Activated T-cell treated with anti-CD3 and anti-CD28 coated beads, Interleukin-2, amount 50 U/mL, for 72 hours (primary cell): ENCODE data around the gene KIAA0825. TPM values are rescaled to one million over a fixed set of nuclear protein-coding genes. Genes with fewer than 3 reads are reported as not detected.

Experiments
- ATAC-seq, 2 donors: fragments of 150-1000 bp; cut with Tn5 transposase; replicated peaks in 1 of 2; 2 replicates each; pipeline ENCODE4 v1.10.0; 2021; ENCODE audit warnings: moderate library complexity in 2 of 2, mild to moderate bottlenecking in 1 of 2
- DNase-seq, 2 donors: peaks; one replicate each; pipeline ENCODE4 v3.0.0; 2021 to 2022; ENCODE audit warnings: mixed read lengths in 1 of 2
- H3K27ac Mint-ChIP-seq: one replicate; pipeline ENCODE4 v1.8.0; 2022; ENCODE audit warnings: mild to moderate bottlenecking, moderate library complexity, mixed read lengths
- H3K27me3 Mint-ChIP-seq: one replicate; pipeline ENCODE4 v1.8.0; 2022; ENCODE audit warnings: low read depth, mixed read lengths
- H3K36me3 Mint-ChIP-seq, 2 donors: one replicate each; pipeline ENCODE4 v1.8.0; 2022; ENCODE audit warnings: mixed read lengths in 2 of 2, mild to moderate bottlenecking in 1 of 2; ENCODE audit not compliant: insufficient read depth in 2 of 2
- H3K4me1 Mint-ChIP-seq: one replicate; pipeline ENCODE4 v1.8.0; 2022; ENCODE audit warnings: low read depth, mixed read lengths
- H3K4me3 Mint-ChIP-seq, 2 donors: one replicate each; pipeline ENCODE4 v1.8.0; 2022; ENCODE audit warnings: mild to moderate bottlenecking in 2 of 2, mixed read lengths in 2 of 2, moderate library complexity in 2 of 2
- H3K9me3 Mint-ChIP-seq, 2 donors: one replicate each; pipeline ENCODE4 v1.8.0; 2022; ENCODE audit warnings: mixed read lengths in 2 of 2
- total RNA-seq, 2 donors: library from RNA; stranded (reverse); gene quantifications; one replicate each; pipeline ENCODE4 v1.2.3, GENCODE V29; 2022

The KIAA0825 gene
- total RNA-seq, 2 donors from 2014 or later = 1.0 to 1.1 TPM

DNA sequence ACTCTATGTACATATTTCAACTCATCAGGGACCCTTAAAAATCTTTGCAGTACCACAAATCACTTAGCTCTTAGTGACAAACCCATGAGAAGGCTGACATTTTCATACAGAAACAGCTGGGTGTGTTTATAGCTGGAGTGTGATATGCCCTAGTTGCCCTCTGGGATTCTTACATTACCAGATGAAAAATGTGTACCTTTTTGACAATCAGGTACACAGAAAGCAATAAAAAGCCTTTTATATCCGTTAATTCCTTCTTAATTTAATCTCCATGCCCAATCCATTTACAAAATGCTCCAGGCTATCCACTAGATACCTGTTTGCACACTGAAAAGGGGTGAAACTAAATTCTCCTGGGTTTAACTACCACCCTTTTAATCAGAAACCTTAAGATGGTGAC lies 222.9 kb downstream of the KIAA0825 start:
- peaks cover 0 to 4% of the 10 kb centered on the region in 2 donors for H3K9me3 Mint-ChIP-seq
- no peaks in the 10 kb centered on the region for H3K27me3 Mint-ChIP-seq

DNA sequence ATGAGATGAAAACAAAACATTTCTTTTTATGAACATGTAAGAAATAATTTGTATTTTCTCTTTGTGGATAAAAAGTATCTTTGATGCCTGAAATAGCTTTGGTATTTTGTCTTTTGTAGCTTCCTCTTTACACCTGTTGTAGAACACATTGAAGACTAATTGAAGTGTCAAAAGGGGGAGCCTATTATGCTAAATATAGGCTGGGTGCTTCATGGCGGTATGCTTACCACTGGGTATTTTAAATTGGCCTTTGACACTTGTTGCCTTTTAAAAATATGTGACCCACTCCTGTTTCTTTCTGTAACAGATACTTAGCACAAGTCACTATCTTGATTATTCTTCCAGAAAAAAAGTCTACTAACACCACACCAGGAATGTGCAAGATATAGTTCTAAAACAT lies 226.4 kb downstream of the KIAA0825 start:
- Mint-ChIP-seq H3K36me3 (no peaks in the 10 kb centered on the region), H3K4me1 (peaks cover 13% of the 10 kb centered on the region), H3K9me3 (no peaks in the 10 kb centered on the region), H3K4me3 (no peak overlapping the region), H3K27ac (no peak overlapping the region), H3K27me3 (no peaks in the 10 kb centered on the region)
- ATAC-seq (no peak), DNase-seq (no peak)

More for the DNA sequence above, 222.9 kb downstream of the KIAA0825 start:
- no peaks in the 10 kb centered on the region for H3K36me3 Mint-ChIP-seq
- DNase-seq = no peak
- H3K4me1 Mint-ChIP-seq = no peaks in the 10 kb centered on the region
- no peak overlapping the region for H3K4me3 Mint-ChIP-seq
- no peak for ATAC-seq
- no peak overlapping the region for H3K27ac Mint-ChIP-seq

DNA sequence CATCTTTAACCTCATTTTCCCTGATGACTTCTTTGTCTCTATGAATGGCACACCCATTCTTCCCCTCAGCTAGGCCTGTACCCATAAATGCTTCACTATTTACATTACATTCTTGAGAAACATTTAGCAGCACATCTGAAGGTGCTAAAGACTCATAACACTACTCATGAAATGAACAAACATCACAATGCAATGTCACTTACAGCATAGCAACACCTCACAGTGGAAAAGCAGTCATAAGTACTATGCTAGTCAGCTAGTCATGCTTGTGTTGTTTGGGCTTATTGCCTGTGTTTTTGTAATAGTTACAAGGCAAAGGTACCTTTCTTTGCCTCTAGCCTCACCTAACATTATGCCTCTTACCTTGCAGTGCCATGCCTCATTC lies 228.9 kb downstream of the KIAA0825 start:
- Mint-ChIP-seq H3K4me1 (peaks cover 13% of the 10 kb centered on the region), H3K27me3 (no peaks in the 10 kb centered on the region), H3K9me3 (no peaks in the 10 kb centered on the region), H3K36me3 (no peaks in the 10 kb centered on the region), H3K27ac (peak overlapping the region; percentile 82), H3K4me3 (peak overlapping the region in 1 of 2 donors; percentile 9)
- DNase-seq (peak; percentile 6 to 9), ATAC-seq (peak; percentile 90 to 91)

DNA sequence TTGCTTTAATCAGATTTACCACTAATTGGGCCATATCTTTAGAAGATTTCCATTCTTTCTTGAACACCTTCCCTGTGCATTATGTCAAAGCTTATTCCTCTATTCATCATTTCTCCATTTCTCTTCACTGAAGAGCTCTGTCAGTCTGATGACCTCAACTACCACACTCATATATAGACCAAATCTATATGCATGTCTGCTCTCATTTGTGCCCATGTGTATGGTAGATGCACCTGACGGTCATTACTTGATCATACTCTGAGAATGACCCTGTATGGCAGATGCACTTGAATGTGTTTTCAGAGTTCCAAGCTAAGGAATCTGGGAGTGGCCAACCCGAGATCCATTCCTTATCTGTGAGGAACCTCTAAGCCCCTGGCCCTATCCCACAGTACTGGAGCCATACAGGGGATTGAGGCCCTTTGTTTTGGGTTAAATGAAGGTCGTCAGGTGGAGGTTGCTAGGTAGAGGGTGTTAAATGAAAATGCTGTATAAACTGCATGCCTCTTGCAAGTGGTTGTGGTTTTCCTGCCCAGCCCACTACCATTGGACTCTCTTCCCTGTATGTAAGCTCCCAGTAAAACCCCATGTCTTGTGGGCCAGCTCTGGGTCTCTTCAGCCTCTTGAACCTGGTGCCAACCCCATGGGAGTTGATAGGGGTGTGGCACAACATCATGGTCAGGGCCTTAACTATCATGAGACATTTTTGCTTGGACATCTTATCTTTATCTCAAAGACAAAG lies 229.5 kb downstream of the KIAA0825 start:
- Mint-ChIP-seq H3K4me3 (peak overlapping the region in 1 of 2 donors; percentile 9), H3K36me3 (no peaks in the 10 kb centered on the region), H3K27me3 (no peaks in the 10 kb centered on the region), H3K9me3 (no peaks in the 10 kb centered on the region), H3K4me1 (peaks cover 13% of the 10 kb centered on the region), H3K27ac (peak overlapping the region; percentile 82)
- DNase-seq (peak; percentile 15 to 16), ATAC-seq (peak; percentile 49 to 67)

DNA sequence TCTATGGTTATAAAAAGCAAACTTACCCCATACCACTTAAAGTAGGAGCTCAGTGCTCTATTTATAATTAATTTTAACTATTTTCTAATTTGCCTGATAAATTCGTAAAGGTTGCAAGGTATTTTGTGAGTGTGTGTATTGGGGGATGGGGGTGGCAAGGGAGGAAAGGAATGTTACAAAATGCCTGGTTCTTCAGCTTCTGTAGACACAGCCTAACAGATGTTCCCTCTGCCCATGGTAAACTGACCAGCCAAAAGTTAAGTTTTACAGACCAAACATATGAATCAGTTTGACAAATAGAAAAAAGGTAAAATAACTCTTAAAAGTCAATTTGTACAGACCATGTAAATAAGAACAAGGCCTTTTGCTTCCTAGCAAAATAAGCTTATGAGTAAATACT lies 232.6 kb downstream of the KIAA0825 start:
- DNase-seq (no peak), ATAC-seq (no peak)
- Mint-ChIP-seq H3K27ac (no peak overlapping the region), H3K4me1 (peaks cover 13% of the 10 kb centered on the region), H3K9me3 (no peaks in the 10 kb centered on the region), H3K36me3 (no peaks in the 10 kb centered on the region), H3K27me3 (no peaks in the 10 kb centered on the region), H3K4me3 (no peak overlapping the region)

DNA sequence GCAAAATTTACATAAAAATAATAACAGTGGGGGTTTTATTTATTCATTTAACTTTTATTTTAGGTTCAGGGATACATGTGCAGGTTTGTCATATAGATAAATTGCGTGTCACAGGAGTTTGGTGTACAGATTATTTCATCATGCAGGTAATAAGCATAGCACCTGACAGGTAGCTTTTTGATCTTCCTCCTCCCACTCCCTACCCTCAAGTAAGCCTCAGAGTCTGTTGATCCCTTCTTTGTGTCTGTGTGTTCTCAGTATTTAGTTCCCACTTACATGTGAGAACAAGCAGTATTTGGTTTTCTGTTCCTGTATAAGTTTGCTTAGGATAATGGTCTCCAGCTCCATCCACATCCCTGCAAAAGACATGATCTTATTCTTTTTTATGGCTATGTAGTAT lies 240.3 kb downstream of the KIAA0825 start:
- no peaks in the 10 kb centered on the region for H3K36me3 Mint-ChIP-seq
- ATAC-seq = no peak

DNA sequence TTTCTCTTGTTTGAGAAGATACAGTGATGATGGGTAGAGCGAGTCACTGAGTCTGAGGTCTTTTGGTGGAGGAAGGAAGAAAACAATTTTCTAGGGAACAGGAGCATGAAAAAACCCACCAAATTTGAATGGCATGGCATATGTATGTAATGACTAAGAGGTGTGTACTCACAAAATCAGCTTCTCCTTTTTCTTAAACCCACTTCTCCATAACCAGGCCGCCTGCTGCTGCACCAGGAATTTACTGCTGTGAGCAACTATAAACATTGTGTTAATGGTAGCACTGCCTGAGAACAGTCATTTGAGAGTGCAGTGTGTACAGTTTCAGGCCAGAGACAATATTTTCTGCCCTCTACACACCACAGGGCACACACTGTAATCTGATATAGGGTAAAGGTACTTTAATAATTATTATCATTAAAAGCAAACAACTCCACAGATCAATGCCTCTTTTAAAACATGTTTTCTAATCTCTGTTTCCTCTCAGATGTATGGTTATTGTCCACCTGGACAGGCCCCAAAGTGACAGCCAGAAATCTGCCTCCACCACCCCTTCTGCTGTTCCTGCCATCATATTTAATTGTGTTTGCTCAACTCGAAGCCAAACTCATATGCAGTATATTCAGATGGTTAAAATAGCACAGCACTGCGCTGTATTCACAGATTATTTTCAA lies 241.6 kb downstream of the KIAA0825 start:
- Mint-ChIP-seq H3K27me3 (no peaks in the 10 kb centered on the region), H3K27ac (no peak overlapping the region), H3K36me3 (no peaks in the 10 kb centered on the region), H3K4me1 (no peaks in the 10 kb centered on the region), H3K4me3 (no peak overlapping the region), H3K9me3 (no peaks in the 10 kb centered on the region)
- ATAC-seq (no peak), DNase-seq (no peak)

More for the DNA sequence above, 240.3 kb downstream of the KIAA0825 start:
- DNase-seq = no peak
- no peak overlapping the region for H3K4me3 Mint-ChIP-seq
- H3K27ac Mint-ChIP-seq = no peak overlapping the region
- no peaks in the 10 kb centered on the region for H3K9me3 Mint-ChIP-seq
- H3K27me3 Mint-ChIP-seq = no peaks in the 10 kb centered on the region
- H3K4me1 Mint-ChIP-seq = no peaks in the 10 kb centered on the region

DNA sequence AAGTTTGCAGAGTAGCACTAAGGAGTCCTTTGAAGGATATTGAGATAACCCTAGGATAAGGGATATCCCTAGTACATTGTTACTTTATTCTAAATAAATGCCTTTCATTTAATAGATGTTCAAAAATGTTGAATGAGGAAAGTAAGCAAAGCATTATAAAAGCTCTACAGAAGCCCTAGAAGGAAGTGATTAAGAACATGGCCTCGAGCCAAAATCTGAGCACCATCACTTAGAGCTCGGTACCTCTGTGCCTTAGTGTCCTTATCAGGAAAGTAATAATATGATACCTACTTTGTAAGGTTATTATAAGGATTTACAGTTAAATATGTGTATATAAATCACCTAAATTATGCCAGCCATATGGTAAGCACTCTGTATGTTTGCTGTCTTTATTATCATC lies 242.6 kb downstream of the KIAA0825 start:
- Mint-ChIP-seq H3K9me3 (no peaks in the 10 kb centered on the region), H3K27ac (no peak overlapping the region), H3K36me3 (no peaks in the 10 kb centered on the region), H3K27me3 (no peaks in the 10 kb centered on the region), H3K4me3 (no peak overlapping the region), H3K4me1 (no peaks in the 10 kb centered on the region)
- DNase-seq (no peak), ATAC-seq (no peak)

DNA sequence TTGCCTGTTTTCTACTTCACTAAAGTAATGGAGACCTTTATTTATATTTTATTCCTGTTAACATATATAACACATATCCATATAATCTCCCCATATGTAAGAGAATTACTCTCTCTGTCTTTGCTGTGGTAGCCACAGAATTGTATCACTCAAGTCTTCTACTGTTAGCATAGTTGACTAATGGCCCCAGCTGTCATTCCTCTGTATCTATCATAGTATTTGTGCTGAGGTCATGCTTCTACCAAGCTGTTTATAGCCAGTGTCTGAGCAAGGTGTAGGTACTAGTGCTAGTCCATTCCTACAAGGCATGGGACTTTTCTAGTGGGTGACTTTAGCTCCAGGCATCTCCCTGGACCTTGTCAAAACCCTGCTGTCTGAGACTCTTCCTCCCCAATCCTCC lies 244.1 kb downstream of the KIAA0825 start:
- Mint-ChIP-seq H3K4me3 (no peak overlapping the region), H3K36me3 (no peaks in the 10 kb centered on the region), H3K4me1 (no peaks in the 10 kb centered on the region), H3K9me3 (no peaks in the 10 kb centered on the region), H3K27ac (no peak overlapping the region), H3K27me3 (no peaks in the 10 kb centered on the region)
- ATAC-seq (no peak), DNase-seq (no peak)

DNA sequence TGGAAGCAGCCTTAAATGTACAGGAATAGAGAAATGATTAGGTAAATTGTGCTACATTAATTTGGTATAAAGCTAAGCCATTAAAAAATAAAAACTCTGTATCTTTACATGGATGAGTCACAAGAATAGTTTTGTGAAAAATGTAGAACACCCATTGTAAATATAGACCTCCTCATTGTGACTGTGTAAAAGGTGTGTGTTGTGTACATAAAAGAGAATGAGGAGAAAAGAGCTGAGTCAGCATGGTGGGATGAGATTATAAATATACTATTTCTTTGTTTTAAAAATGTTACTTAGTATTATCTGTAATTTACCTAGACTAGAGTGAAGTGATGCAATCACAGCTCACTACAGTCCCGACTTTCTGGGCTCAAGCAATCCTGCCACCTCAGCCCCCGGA lies 250.5 kb downstream of the KIAA0825 start:
- no peak for ATAC-seq
- Mint-ChIP-seq H3K9me3 (no peaks in the 10 kb centered on the region), H3K4me1 (no peaks in the 10 kb centered on the region), H3K27me3 (no peaks in the 10 kb centered on the region), H3K27ac (no peak overlapping the region), H3K4me3 (no peak overlapping the region), H3K36me3 (peaks cover 0 to 2% of the 10 kb centered on the region in 2 donors)
- DNase-seq = no peak

DNA sequence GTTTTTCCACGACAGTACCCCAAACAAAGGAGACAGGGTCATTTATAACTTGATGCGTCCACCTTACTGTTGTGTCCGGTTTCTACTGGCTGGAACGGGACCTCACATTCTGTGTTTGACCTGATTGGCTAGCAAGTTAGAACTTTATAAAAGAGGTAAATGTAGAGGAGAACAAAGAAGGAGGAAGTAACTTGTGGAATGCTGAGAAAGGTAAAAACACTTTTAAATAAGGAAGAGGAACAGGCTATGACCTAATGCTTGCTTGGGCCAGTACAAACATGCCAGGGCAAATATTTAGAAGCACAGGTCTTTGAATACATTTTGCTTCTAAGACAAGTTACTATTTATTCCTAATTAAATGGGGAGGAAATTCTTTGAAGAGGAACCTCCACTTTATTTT lies 251.6 kb downstream of the KIAA0825 start:
- ATAC-seq = no peak
- Mint-ChIP-seq H3K27me3 (no peaks in the 10 kb centered on the region), H3K4me3 (no peak overlapping the region), H3K36me3 (peaks cover 0 to 2% of the 10 kb centered on the region in 2 donors), H3K27ac (no peak overlapping the region), H3K9me3 (no peaks in the 10 kb centered on the region), H3K4me1 (no peaks in the 10 kb centered on the region)
- DNase-seq = no peak

DNA sequence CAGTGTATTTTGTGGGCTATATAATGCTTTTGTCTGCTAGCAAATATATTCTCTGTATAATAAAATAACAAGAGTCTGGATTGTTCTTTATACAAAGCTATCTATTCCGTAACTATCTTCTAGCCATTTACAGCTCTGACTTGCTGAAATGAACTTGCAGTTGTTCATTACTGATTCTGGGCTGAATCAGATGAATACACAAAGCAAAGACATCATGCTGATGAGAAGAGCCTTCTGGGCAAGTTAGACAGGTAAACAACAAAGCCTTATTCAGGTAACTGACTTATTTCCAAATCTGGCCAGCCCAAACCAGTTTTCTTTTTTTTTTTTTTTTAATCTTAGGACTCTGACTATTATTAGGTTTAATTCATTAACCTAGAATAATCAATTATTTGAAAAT lies 255.5 kb downstream of the KIAA0825 start:
- DNase-seq (no peak), ATAC-seq (no peak)
- H3K9me3 Mint-ChIP-seq = no peaks in the 10 kb centered on the region
- H3K4me1 Mint-ChIP-seq = no peaks in the 10 kb centered on the region
- H3K27me3 Mint-ChIP-seq = no peaks in the 10 kb centered on the region
- no peak overlapping the region for H3K27ac Mint-ChIP-seq
- peaks cover 0 to 2% of the 10 kb centered on the region in 2 donors for H3K36me3 Mint-ChIP-seq
- H3K4me3 Mint-ChIP-seq = no peak overlapping the region

DNA sequence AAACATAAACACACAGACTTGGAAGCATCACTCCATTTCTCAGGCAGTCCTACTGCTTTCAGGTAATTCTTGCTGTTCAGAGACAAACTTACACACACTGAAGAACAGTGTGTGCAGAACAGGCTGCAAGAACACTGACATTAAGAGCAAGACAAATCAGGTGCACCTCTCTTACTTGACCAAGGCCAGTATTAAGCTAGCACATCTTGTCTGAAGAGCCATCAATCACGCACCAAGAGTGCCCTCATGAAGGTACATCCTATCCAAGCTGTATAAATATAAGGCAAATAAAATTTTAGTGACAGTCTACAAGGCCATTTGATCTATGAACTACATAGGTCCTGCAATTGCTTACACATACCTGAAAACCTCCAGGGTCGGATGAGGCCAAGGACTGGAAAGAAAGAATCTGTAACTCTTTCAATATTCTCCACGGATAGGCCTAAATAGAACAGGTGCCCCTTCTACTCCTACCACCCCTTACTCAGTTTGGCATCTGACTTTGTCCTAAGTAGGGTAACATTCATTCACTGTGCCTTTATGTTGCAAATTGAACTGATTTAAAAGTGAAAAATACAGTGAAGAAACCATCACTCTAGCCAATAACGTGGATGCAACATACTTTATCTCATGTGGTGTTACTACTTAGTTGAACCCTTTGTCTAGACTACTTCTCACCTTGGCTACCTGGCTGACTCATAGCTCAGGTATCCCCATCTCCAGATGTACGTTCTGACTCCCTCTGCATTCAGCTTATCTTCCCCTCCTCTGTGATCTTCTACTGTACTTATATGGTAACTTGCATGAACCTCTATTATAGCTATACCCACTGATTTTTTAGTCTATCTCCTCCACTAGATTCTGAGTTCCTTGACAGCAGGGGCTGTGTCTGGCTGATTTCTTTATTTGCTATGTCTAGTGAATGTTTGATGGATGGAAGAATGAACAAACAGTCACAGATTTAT lies 256.3 kb downstream of the KIAA0825 start:
- no peak overlapping the region for H3K27ac Mint-ChIP-seq
- no peaks in the 10 kb centered on the region for H3K9me3 Mint-ChIP-seq
- H3K4me3 Mint-ChIP-seq = no peak overlapping the region
- peaks cover 0 to 2% of the 10 kb centered on the region in 2 donors for H3K36me3 Mint-ChIP-seq
- H3K4me1 Mint-ChIP-seq = no peaks in the 10 kb centered on the region
- no peaks in the 10 kb centered on the region for H3K27me3 Mint-ChIP-seq
- ATAC-seq (no peak), DNase-seq (no peak)
